ENCODE measurements around the gene RAX2.

The RAX2 gene

GRCh38 chr19:3722443-3723109, 49.5 kb downstream of the RAX2 start:
- DNase-seq: no peak

- no peak for DNase-seq
Observed at GRCh38 chr19:3721887-3722442, 50.1 kb downstream of the RAX2 start.

- peak; percentile 94 for DNase-seq
Observed at GRCh38 chr19:3721131-3721886, 50.7 kb downstream of the RAX2 start.

GRCh38 chr19:3720349-3720917, 51.6 kb downstream of the RAX2 start:
- no peak for DNase-seq

DNA sequence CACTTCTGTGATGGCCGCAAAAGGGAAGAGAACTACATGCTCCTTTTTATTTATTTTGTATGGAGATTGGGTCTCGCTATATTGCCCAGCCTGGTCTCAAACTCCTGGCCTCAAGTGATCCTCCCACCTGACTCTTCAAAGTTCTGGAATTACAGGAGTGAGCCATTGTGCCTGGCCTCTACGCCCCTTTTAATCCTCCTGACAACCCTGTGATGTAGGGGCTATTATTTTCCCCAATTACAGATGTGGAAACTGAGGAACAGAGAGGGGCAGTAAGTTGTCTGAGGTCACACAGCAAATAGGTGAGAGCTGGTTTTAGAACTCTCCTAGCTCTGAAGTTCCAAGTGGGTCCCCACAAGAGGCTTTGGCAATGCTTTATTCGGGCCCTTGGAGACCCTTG, 52.2 kb downstream of the RAX2 start:
- DNase-seq: no peak
